Ovary (tissue), 9 donors: Measurements from ENCODE around the gene C12orf76. TPM values are rescaled to one million over a fixed set of nuclear protein-coding genes. Genes with fewer than 3 reads are reported as not detected.

Source experiments
- DNase-seq, 5 donors: peaks; one replicate each; pipeline ENCODE4 v3.0.0-alpha.2; 2019 to 2020
- H3K27ac ChIP-seq, 2 donors: fragments of 200-600 bp; one replicate each; pipeline versions ENCODE4 v1.5.1 to v1.8.0; 2019 to 2022
- H3K27me3 ChIP-seq: fragments of 200-600 bp; one replicate; pipeline ENCODE4 v1.8.0; 2022
- H3K36me3 ChIP-seq: fragments of 200-600 bp; sonication (generic); one replicate; pipeline ENCODE4 v1.5.1; 2019
- H3K4me1 ChIP-seq: one replicate; pipeline ENCODE4 v1.8.1; 2013; ENCODE audit warnings: mild to moderate bottlenecking, moderate library complexity; ENCODE audit not compliant: insufficient read depth
- H3K4me3 ChIP-seq: fragments of 200-600 bp; sonication (generic); one replicate; pipeline ENCODE4 v1.5.1; 2017
- H3K9me3 ChIP-seq, 2 donors: fragments of 200-600 bp in 1 of 2; sonication (generic) in 1 of 2; one replicate each; pipeline versions ENCODE4 v1.5.1 to v1.8.1; 2013 to 2019; ENCODE audit warnings: mild to moderate bottlenecking in 1 of 2, moderate library complexity in 1 of 2
- CTCF ChIP-seq, 3 donors: fragments of 450-650 bp in 2 of 3; fragments of 200-600 bp in 1 of 3; IDR thresholded peaks; one replicate each; pipeline versions ENCODE4 v1.5.1 to v1.8.0; 2016 to 2022; ENCODE audit warnings: antibody characterized with exemption in 3 of 3, mild to moderate bottlenecking in 1 of 3
- EP300 ChIP-seq: sonication (generic); formaldehyde crosslinking; IDR thresholded peaks from one replicate; pipeline ENCODE4 v1.6.1; 2017; ENCODE audit warnings: antibody characterized with exemption
- POLR2A ChIP-seq: fragments of 450-650 bp; IDR thresholded peaks from one replicate; pipeline ENCODE4 v1.6.1; 2017; ENCODE audit warnings: antibody characterized with exemption, mild to moderate bottlenecking, moderate library complexity
- WGBS, 3 donors: extraction: QIAGEN DNeasy Blood & Tissue Kit in 1 of 3; methylation state at CpG; one replicate each; pipeline versions ENCODE4 v1.1.5 to v1.1.7; 2013 to 2017; 5-methylcytosine and 5-hydroxymethylcytosine counted together
- intact Hi-C, 4 donors: fragments of 100-400 bp; cut with DNase I; formaldehyde crosslinking; loops; one replicate each; pipeline versions ENCODE4 v1.11.0 to v1.15.1; 2022 to 2023
- polyA plus RNA-seq, 2 donors: library from polyadenylated mRNA; stranded (reverse); fragments of 200-250 nt in 1 of 2; fragments of 350-450 nt in 1 of 2; fragmentation: Illumina TruSeq in 1 of 2; extraction: RNeasy Lipid Tissue Mini Kit (QIAGEN cat#74804) in 1 of 2; gene quantifications; one replicate each; pipeline ENCODE4 v1.2.3, GENCODE V29; 2013 to 2014
- total RNA-seq, 7 donors: library from RNA; depleted of rRNA in 2 of 7; stranded (reverse); fragments of >200 nt in 2 of 7; fragmentation: NEBNext Ultra II Directional in 3 of 7; extraction: Animal tissue kit (Norgen Biotek cat#: 25700) in 3 of 7; gene quantifications; one replicate each; pipeline versions ENCODE4 v1.1.0 to v1.2.4, GENCODE V29; 2016 to 2023
- donor health status: DM: no; HTN: no; CAD: no; lungs with moderate emphysema.
- donor health status: DM: no; HTN: no; CAD: no.
- donor health status: Bipolar disorder and iron deficiency.
- donor health status: DM: yes; HTN: yes; CAD: no.
- donor health status: DM: no; HTN: no; CAD: no.
- donor health status: DM: yes; HTN: yes; CAD: no.

The C12orf76 gene
- total and polyA plus RNA-seq, 9 donors: 11.6 to 24.9 (median 15.7) TPM

- Histone ChIP-seq H3K27ac (no peak overlapping the region), H3K4me1 (peaks cover 2% of the 10 kb centered on the region), H3K4me3 (no peak overlapping the region), H3K9me3 (no peaks in the 10 kb centered on the region), H3K36me3 (no peaks in the 10 kb centered on the region), H3K27me3 (no peaks in the 10 kb centered on the region)
- WGBS, 3 donors: 89 to 92% (median 90%) methylated on average over 7 of the region's 7 CpGs
- TF ChIP-seq EP300 (no peak), POLR2A (no peak), CTCF (IDR thresholded peaks at IDR 0.05) (no peak)
- no peak for DNase-seq
- intact Hi-C loops: no loop called here
Measured at GRCh38 chr12:110080410-110080809, 32.1 kb upstream of the C12orf76 start.

- 67 to 79% (median 68%) methylated on average over 24 of the region's 24 CpGs for WGBS, 3 donors
- Histone ChIP-seq H3K27me3 (no peaks in the 10 kb centered on the region), H3K36me3 (no peaks in the 10 kb centered on the region), H3K4me3 (no peak overlapping the region), H3K4me1 (peaks cover 2% of the 10 kb centered on the region), H3K27ac (no peak overlapping the region), H3K9me3 (no peaks in the 10 kb centered on the region)
- intact Hi-C loops: no loop called here
- no peak for DNase-seq
- TF ChIP-seq CTCF (IDR thresholded peaks at IDR 0.05) (no peak), EP300 (no peak), POLR2A (no peak)
Measured at GRCh38 chr12:110079477-110080400, 31.4 kb upstream of the C12orf76 start.

GRCh38 chr12:110077800-110078199 lies 29.5 kb upstream of the C12orf76 start:
- intact Hi-C loops: no loop called here
- no peak for TF ChIP-seq POLR2A
- TF ChIP-seq CTCF (IDR thresholded peaks at IDR 0.05): no peak
- TF ChIP-seq EP300: no peak
- no peak overlapping the region for H3K4me3 ChIP-seq
- H3K27ac ChIP-seq: no peak overlapping the region
- no peak for DNase-seq
- H3K4me1 ChIP-seq: peaks cover 4% of the 10 kb centered on the region
- H3K27me3 ChIP-seq: no peaks in the 10 kb centered on the region
- H3K36me3 ChIP-seq: no peaks in the 10 kb centered on the region
- no peaks in the 10 kb centered on the region for H3K9me3 ChIP-seq
- WGBS, 3 donors: 66 to 77% (median 69%) methylated on average over 4 of the region's 4 CpGs

GRCh38 chr12:110075880-110076279 lies 27.6 kb upstream of the C12orf76 start:
- 97 to 98% (median 98%) methylated on average over 1 of the region's 1 CpG for WGBS, 3 donors

More at GRCh38 chr12:110075880-110076279, 27.6 kb upstream of the C12orf76 start:
- Histone ChIP-seq H3K27me3 (no peaks in the 10 kb centered on the region), H3K4me3 (no peak overlapping the region), H3K27ac (no peak overlapping the region), H3K4me1 (peaks cover 4% of the 10 kb centered on the region), H3K36me3 (no peaks in the 10 kb centered on the region), H3K9me3 (no peaks in the 10 kb centered on the region)
- DNase-seq: no peak
- intact Hi-C loops: no loop called here
- no peak for TF ChIP-seq EP300
- TF ChIP-seq CTCF (IDR thresholded peaks at IDR 0.05): no peak
- no peak for TF ChIP-seq POLR2A
